Measurements from ENCODE around the gene AUTS2. TPM values are rescaled to one million over a fixed set of nuclear protein-coding genes. Genes with fewer than 3 reads are reported as not detected.

The AUTS2 gene
- total and polyA plus RNA-seq, 2 experiments from 2014 or later = 3.0 to 4.4 TPM

- H3K9me2 ChIP-seq (ENCODE audit: insufficient read depth) = no peaks in the 10 kb centered on the region
- DNase-seq = no peak
- no peaks in the 10 kb centered on the region for H3K4me1 ChIP-seq (ENCODE audit: insufficient read depth)
- H3K4me2 ChIP-seq (ENCODE audit: unreplicated experiment) = no peak overlapping the region
- no peaks in the 10 kb centered on the region for H3K9me3 ChIP-seq (ENCODE audit: low read depth)
- no peaks in the 10 kb centered on the region for H3K36me3 ChIP-seq (ENCODE audit: low read depth)
- no peaks in the 10 kb centered on the region for H4K20me1 ChIP-seq (ENCODE audit: insufficient read depth)
- H3K9ac ChIP-seq = no peak overlapping the region
- no peak overlapping the region for H3K4me3 ChIP-seq
- H3F3A ChIP-seq (ENCODE audit: insufficient read depth) = no peaks in the 10 kb centered on the region
- no peak overlapping the region for H2AFZ ChIP-seq
- no peaks in the 10 kb centered on the region for H3K79me2 ChIP-seq (ENCODE audit: insufficient read depth)
- no peak overlapping the region for H3K27ac ChIP-seq
- WGBS, 2 experiments (ENCODE audit: low coverage in 1 of 2, low lambda C conversion rate in 2 of 2, missing lambda C conversion rate in 2 of 2) = 76 to 80% methylated on average over 3 of the region's 3 CpGs
- in situ Hi-C loops (cut with MboI) = no loop called here
- no peaks in the 10 kb centered on the region for H3K27me3 ChIP-seq (replicated peaks; ENCODE audit: insufficient read depth)
- TF ChIP-seq EZH2 (IDR thresholded peaks at IDR 0.05; ENCODE audit: insufficient read depth, poor library complexity, severe bottlenecking) (no peak), EZH2phosphoT487 (IDR thresholded peaks at IDR 0.05; ENCODE audit: insufficient read depth, low read depth) (no peak)
Measured at GRCh38 chr7:70570961-70571360, 972.7 kb downstream of the AUTS2 start.

DNA sequence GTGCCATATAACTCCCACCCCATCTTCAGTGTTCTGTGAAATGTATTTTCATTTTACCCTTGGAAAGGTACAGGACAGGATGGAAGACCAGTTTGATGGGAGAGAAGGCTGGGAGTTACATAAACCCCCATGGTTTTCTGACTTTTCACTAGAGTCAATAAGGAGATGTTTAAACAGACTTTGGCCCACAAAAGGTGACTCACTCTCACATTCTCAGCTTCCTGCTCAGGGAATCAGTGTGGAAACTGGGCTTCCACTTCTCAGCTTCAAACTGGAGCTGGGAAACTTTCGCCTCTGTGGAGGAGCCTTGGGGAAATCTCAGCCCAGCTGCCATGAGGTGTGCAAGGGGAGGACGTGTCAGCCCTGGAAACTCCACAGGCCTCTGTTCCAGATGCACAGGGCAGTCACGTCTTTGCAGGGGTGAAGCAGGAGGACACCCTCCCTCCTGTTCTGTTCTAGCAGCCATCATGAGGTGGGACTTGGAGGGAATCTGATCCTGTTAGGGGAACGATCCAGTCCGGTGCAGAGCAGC lies 973.2 kb downstream of the AUTS2 start:
- Histone ChIP-seq H3K27me3 (replicated peaks; ENCODE audit: insufficient read depth) (no peaks in the 10 kb centered on the region), H3K9me2 (ENCODE audit: insufficient read depth) (no peaks in the 10 kb centered on the region), H2AFZ (no peak overlapping the region), H3K9me3 (ENCODE audit: low read depth) (no peaks in the 10 kb centered on the region), H3K4me1 (ENCODE audit: insufficient read depth) (no peaks in the 10 kb centered on the region), H3F3A (ENCODE audit: insufficient read depth) (no peaks in the 10 kb centered on the region), H3K79me2 (ENCODE audit: insufficient read depth) (no peaks in the 10 kb centered on the region), H3K36me3 (ENCODE audit: low read depth) (no peaks in the 10 kb centered on the region), H4K20me1 (ENCODE audit: insufficient read depth) (no peaks in the 10 kb centered on the region), H3K9ac (no peak overlapping the region), H3K27ac (no peak overlapping the region), H3K4me3 (no peak overlapping the region), H3K4me2 (ENCODE audit: unreplicated experiment) (no peak overlapping the region)
- WGBS, 2 experiments (ENCODE audit: low coverage in 1 of 2, low lambda C conversion rate in 2 of 2, missing lambda C conversion rate in 2 of 2) = 65 to 76% methylated on average over 5 of the region's 5 CpGs
- peak; percentile 61 for DNase-seq
- TF ChIP-seq EZH2 (IDR thresholded peaks at IDR 0.05; ENCODE audit: insufficient read depth, poor library complexity, severe bottlenecking) (no peak), EZH2phosphoT487 (IDR thresholded peaks at IDR 0.05; ENCODE audit: insufficient read depth, low read depth) (no peak)
- in situ Hi-C loops (cut with MboI) = no loop called here

- no peaks in the 10 kb centered on the region for H3K9me3 ChIP-seq (ENCODE audit: low read depth)
- H2AFZ ChIP-seq = no peak overlapping the region
- H3K27ac ChIP-seq = no peak overlapping the region
- H3K27me3 ChIP-seq (replicated peaks; ENCODE audit: insufficient read depth) = no peaks in the 10 kb centered on the region
- H4K20me1 ChIP-seq (ENCODE audit: insufficient read depth) = no peaks in the 10 kb centered on the region
- no peak for DNase-seq
- no peaks in the 10 kb centered on the region for H3K79me2 ChIP-seq (ENCODE audit: insufficient read depth)
- WGBS, 2 experiments (ENCODE audit: low coverage in 1 of 2, low lambda C conversion rate in 2 of 2, missing lambda C conversion rate in 2 of 2) = 85% methylated on average over 10 of the region's 10 CpGs
- no peak overlapping the region for H3K4me2 ChIP-seq (ENCODE audit: unreplicated experiment)
- H3K4me1 ChIP-seq (ENCODE audit: insufficient read depth) = no peaks in the 10 kb centered on the region
- H3F3A ChIP-seq (ENCODE audit: insufficient read depth) = no peaks in the 10 kb centered on the region
- H3K4me3 ChIP-seq = no peak overlapping the region
- H3K9me2 ChIP-seq (ENCODE audit: insufficient read depth) = no peaks in the 10 kb centered on the region
- no peak for TF ChIP-seq EZH2 (IDR thresholded peaks at IDR 0.05; ENCODE audit: insufficient read depth, poor library complexity, severe bottlenecking)
- no peak for TF ChIP-seq EZH2phosphoT487 (IDR thresholded peaks at IDR 0.05; ENCODE audit: insufficient read depth, low read depth)
- in situ Hi-C loops (cut with MboI) = no loop called here
- no peak overlapping the region for H3K9ac ChIP-seq
- no peaks in the 10 kb centered on the region for H3K36me3 ChIP-seq (ENCODE audit: low read depth)
Measured at GRCh38 chr7:70571961-70572360, 973.7 kb downstream of the AUTS2 start.

DNA sequence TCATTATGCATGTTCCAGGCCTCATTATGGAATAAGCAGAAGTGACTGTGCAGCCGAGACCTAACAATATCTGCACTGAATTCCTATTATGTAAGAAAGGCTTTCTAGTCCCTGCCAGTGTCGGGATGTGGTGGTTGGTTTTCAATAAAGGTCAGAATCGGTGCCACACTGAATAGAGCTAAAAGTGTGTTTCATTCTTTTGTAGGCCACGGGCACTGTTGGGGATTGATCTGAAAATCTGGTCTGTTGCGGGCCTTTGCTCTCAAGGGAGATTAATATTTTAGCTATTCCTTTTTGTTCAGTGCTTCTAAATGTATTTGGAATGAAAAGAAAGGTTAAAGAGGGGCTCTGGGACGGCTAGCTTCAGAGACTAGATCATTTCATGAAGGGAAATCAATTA lies 974.3 kb downstream of the AUTS2 start:
- no peak for DNase-seq
- in situ Hi-C loops (cut with MboI) = no loop called here
- no peaks in the 10 kb centered on the region for H3K27me3 ChIP-seq (replicated peaks; ENCODE audit: insufficient read depth)
- no peaks in the 10 kb centered on the region for H3K9me3 ChIP-seq (ENCODE audit: low read depth)
- no peaks in the 10 kb centered on the region for H3F3A ChIP-seq (ENCODE audit: insufficient read depth)
- no peaks in the 10 kb centered on the region for H3K79me2 ChIP-seq (ENCODE audit: insufficient read depth)
- H3K4me1 ChIP-seq (ENCODE audit: insufficient read depth) = no peaks in the 10 kb centered on the region
- no peaks in the 10 kb centered on the region for H3K36me3 ChIP-seq (ENCODE audit: low read depth)
- 74 to 77% methylated on average over 6 of the region's 6 CpGs for whole genome bisulfite sequencing, 2 experiments (ENCODE audit: low coverage in 1 of 2, low lambda C conversion rate in 2 of 2, missing lambda C conversion rate in 2 of 2)
- no peak overlapping the region for H2AFZ ChIP-seq
- H3K9ac ChIP-seq = no peak overlapping the region
- H3K9me2 ChIP-seq (ENCODE audit: insufficient read depth) = no peaks in the 10 kb centered on the region
- TF ChIP-seq EZH2phosphoT487 (IDR thresholded peaks at IDR 0.05; ENCODE audit: insufficient read depth, low read depth) (no peak), EZH2 (IDR thresholded peaks at IDR 0.05; ENCODE audit: insufficient read depth, poor library complexity, severe bottlenecking) (no peak)
- no peak overlapping the region for H3K4me2 ChIP-seq (ENCODE audit: unreplicated experiment)
- H3K27ac ChIP-seq = no peak overlapping the region
- H4K20me1 ChIP-seq (ENCODE audit: insufficient read depth) = no peaks in the 10 kb centered on the region
- H3K4me3 ChIP-seq = no peak overlapping the region

Data from GM23248 (cell line).